ENCODE results near the gene HARS1. TPM values are rescaled to one million over a fixed set of nuclear protein-coding genes. Genes with fewer than 3 reads are reported as not detected.
"Not testable (repeated sequence)": the region's sequence is repeated elsewhere in the genome, so short reads cannot be mapped to it uniquely, and the experiment has no call there.

Gene HARS1
- total RNA-seq, 2 donors from 2014 or later: 48.0 to 52.1 TPM

DNA sequence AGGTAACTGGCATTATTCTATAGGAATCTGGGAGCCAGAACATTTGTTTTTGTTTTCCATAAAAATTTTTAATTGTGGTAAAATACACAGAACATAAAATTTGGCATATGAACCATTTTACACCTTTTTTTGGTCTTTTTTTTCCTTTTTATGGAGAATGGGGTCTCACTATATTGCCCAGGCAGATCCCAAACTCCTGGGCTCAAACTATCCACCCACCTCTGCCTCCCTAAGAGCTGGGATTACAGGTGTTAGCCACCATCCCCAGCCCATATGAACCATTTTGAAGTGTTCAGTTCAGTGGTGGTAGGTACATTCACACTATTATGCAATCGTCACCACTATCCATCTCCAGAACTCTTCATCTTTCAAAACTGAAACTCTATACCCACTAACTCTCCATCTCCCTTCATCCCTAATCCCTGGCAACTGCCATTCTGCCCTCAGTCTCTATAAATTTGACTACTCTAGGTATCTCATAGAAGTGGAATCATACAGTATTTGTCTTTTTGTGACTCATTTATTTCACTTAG, 22.5 kb upstream of the HARS1 start:
- 90 to 95% methylated on average over 1 of the region's 1 CpG for WGBS, 2 experiments (ENCODE audit: insufficient coverage in 1 of 2, insufficient read length in 1 of 2)
- H3K4me1 Mint-ChIP-seq: peaks cover 8% of the 10 kb centered on the region
- no peaks in the 10 kb centered on the region for H3K36me3 Mint-ChIP-seq (ENCODE audit: low read depth)
- Histone ChIP-seq H3K9ac (ENCODE audit: extremely low read depth, low read length, poor library complexity, severe bottlenecking) (no peak overlapping the region), H3K27ac (ENCODE audit: low read depth, low read length) (no peak overlapping the region), H3K4me3 (ENCODE audit: low read length) (no peak overlapping the region), H3K9me3 (ENCODE audit: control insufficient read depth, low read length) (no peaks in the 10 kb centered on the region), H3K27me3 (ENCODE audit: control insufficient read depth, insufficient read depth, low read length, poor library complexity, severe bottlenecking) (no peaks in the 10 kb centered on the region), H3K36me3 (ENCODE audit: control insufficient read depth, insufficient read depth, low read length) (no peaks in the 10 kb centered on the region), H3K4me1 (ENCODE audit: control insufficient read depth, insufficient read depth, low read length) (peaks cover 4% of the 10 kb centered on the region)
- no peak overlapping the region for H3K4me3 Mint-ChIP-seq
- TF ChIP-seq, protein P1, sequence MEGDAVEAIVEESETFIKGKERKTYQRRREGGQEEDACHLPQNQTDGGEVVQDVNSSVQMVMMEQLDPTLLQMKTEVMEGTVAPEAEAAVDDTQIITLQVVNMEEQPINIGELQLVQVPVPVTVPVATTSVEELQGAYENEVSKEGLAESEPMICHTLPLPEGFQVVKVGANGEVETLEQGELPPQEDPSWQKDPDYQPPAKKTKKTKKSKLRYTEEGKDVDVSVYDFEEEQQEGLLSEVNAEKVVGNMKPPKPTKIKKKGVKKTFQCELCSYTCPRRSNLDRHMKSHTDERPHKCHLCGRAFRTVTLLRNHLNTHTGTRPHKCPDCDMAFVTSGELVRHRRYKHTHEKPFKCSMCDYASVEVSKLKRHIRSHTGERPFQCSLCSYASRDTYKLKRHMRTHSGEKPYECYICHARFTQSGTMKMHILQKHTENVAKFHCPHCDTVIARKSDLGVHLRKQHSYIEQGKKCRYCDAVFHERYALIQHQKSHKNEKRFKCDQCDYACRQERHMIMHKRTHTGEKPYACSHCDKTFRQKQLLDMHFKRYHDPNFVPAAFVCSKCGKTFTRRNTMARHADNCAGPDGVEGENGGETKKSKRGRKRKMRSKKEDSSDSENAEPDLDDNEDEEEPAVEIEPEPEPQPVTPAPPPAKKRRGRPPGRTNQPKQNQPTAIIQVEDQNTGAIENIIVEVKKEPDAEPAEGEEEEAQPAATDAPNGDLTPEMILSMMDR (conservative IDR thresholded peaks at IDR 0.05): no peak
- no peaks in the 10 kb centered on the region for H3K9me3 Mint-ChIP-seq
- DNase-seq: no peak
- H3K27me3 Mint-ChIP-seq (ENCODE audit: insufficient read depth): peaks cover 2% of the 10 kb centered on the region
- no peak overlapping the region for H3K27ac Mint-ChIP-seq

DNA sequence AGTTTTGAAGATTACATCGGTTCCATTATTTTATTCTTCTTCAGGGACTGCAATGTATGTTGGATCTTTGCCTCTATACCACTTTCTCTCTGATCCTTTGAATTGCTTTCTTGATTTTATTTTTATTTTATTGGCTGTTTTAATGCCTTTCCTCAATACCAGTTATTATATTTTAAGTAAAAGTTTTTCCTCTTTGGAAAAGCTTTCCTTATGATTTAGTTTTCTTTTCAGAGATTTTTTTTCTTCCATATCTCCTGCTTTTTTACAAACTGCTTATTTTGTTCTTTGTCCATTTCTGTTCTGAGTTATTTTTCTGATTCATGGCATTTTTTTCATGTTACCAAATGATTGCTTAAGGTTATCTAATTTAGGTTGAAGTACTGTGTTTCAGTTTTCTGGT, 20.6 kb upstream of the HARS1 start:
- Mint-ChIP-seq H3K27ac (no peak overlapping the region), H3K27me3 (ENCODE audit: insufficient read depth) (peaks cover 2% of the 10 kb centered on the region), H3K36me3 (ENCODE audit: low read depth) (no peaks in the 10 kb centered on the region), H3K9me3 (no peaks in the 10 kb centered on the region), H3K4me1 (peaks cover 8% of the 10 kb centered on the region), H3K4me3 (peak overlapping the region; percentile 70)
- TF ChIP-seq, protein P1 (conservative IDR thresholded peaks at IDR 0.05): no peak
- Histone ChIP-seq H3K9ac (ENCODE audit: extremely low read depth, low read length, poor library complexity, severe bottlenecking) (no peak overlapping the region), H3K9me3 (ENCODE audit: control insufficient read depth, low read length) (no peaks in the 10 kb centered on the region), H3K27ac (ENCODE audit: low read depth, low read length) (no peak overlapping the region), H3K36me3 (ENCODE audit: control insufficient read depth, insufficient read depth, low read length) (peaks cover 7% of the 10 kb centered on the region), H3K4me3 (ENCODE audit: low read length) (peak overlapping the region; percentile 72), H3K4me1 (ENCODE audit: control insufficient read depth, insufficient read depth, low read length) (no peaks in the 10 kb centered on the region), H3K27me3 (ENCODE audit: control insufficient read depth, insufficient read depth, low read length, poor library complexity, severe bottlenecking) (no peaks in the 10 kb centered on the region)
- WGBS, 2 experiments (ENCODE audit: insufficient coverage in 1 of 2, insufficient read length in 1 of 2): 88% methylated on average over 1 of the region's 1 CpG; no CpG with 5 or more reads in 1 of the 2 experiments
- DNase-seq: no peak

DNA sequence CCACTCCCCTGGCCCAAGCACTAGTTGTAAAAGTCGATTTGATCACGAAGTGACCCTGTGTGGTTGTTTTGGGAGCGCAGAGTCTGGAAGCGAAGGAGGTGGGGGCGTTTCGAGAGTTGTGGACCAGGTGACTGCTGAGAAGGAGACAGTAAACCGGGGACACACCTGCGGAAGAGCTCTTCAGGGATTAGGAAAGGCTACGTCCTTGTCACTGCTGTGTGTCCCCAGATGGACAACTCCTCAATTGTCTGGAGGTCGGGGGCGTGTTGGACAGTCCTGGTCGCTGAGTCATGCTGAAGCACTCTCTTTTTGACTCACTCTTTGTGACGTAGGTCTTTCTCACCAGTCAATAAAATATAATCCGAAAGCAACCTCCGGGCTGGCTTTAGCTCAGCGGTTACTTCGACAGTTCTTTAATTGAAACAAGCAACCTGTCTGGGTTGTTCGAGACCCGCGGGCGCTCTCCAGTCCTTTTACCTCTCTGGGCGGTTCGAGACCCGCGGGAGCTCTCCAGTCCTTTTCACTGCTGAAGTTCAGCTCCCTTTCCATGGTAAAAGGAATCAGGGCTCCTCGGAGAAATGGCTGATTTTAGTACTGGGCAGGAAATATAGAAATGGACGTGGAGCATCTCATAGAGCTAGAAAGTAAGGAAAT, 19.9 kb upstream of the HARS1 start:
- WGBS, 2 experiments (ENCODE audit: insufficient coverage in 1 of 2, insufficient read length in 1 of 2): 5 to 7% methylated on average over 19 to 27 of the region's 27 CpGs
- H3K4me1 ChIP-seq (ENCODE audit: control insufficient read depth, insufficient read depth, low read length): no peaks in the 10 kb centered on the region
- Mint-ChIP-seq H3K9me3 (no peaks in the 10 kb centered on the region), H3K4me1 (peaks cover 8% of the 10 kb centered on the region), H3K36me3 (ENCODE audit: low read depth) (peaks cover 5% of the 10 kb centered on the region), H3K4me3 (peak overlapping the region; percentile 70), H3K27me3 (ENCODE audit: insufficient read depth) (peaks cover 2% of the 10 kb centered on the region), H3K27ac (peak overlapping the region; percentile 88)
- TF ChIP-seq, protein P1 (conservative IDR thresholded peaks at IDR 0.05): no peak
- peak overlapping the region; percentile 79 for H3K27ac ChIP-seq (ENCODE audit: low read depth, low read length)
- H3K4me3 ChIP-seq (ENCODE audit: low read length): peak overlapping the region; percentile 72
- no peaks in the 10 kb centered on the region for H3K27me3 ChIP-seq (ENCODE audit: control insufficient read depth, insufficient read depth, low read length, poor library complexity, severe bottlenecking)
- no peaks in the 10 kb centered on the region for H3K9me3 ChIP-seq (ENCODE audit: control insufficient read depth, low read length)
- peak; percentile 92 for DNase-seq
- peak overlapping the region; percentile 51 for H3K9ac ChIP-seq (ENCODE audit: extremely low read depth, low read length, poor library complexity, severe bottlenecking)
- H3K36me3 ChIP-seq (ENCODE audit: control insufficient read depth, insufficient read depth, low read length): peaks cover 14% of the 10 kb centered on the region

DNA sequence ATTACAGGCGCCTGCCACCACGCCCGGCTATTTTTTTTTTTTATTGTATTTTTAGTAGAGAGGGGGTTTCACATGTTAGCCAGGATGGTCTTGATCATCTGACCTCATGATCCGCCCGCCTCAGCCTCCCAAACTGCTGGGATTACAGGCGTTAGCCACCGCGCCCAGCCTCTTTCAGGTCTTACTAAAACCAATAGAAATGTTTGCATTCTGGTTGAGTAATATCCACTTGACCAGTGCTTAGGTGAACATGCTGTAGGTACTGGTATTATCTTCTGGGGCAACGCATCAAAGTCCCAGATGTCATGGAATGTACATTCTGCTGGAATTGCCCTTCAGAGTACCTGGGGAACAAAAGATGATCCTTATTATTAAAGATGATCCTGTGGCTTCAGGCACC, 17.6 kb upstream of the HARS1 start:
- not testable (repeated sequence) for H3K4me3 ChIP-seq (ENCODE audit: low read length); H3K4me1 Mint-ChIP-seq; H3K27ac ChIP-seq (ENCODE audit: low read depth, low read length); H3K27me3 ChIP-seq (ENCODE audit: control insufficient read depth, insufficient read depth, low read length, poor library complexity, severe bottlenecking); H3K27ac Mint-ChIP-seq; H3K9me3 Mint-ChIP-seq; H3K4me3 Mint-ChIP-seq; H3K9me3 ChIP-seq (ENCODE audit: control insufficient read depth, low read length); H3K9ac ChIP-seq (ENCODE audit: extremely low read depth, low read length, poor library complexity, severe bottlenecking); DNase-seq; H3K4me1 ChIP-seq (ENCODE audit: control insufficient read depth, insufficient read depth, low read length); H3K27me3 Mint-ChIP-seq (ENCODE audit: insufficient read depth)
- WGBS, 2 experiments (ENCODE audit: insufficient coverage in 1 of 2, insufficient read length in 1 of 2): 96 to 97% methylated on average over 6 to 9 of the region's 9 CpGs
- H3K36me3 ChIP-seq (ENCODE audit: control insufficient read depth, insufficient read depth, low read length): peaks cover 37% of the 10 kb centered on the region
- peaks cover 21% of the 10 kb centered on the region for H3K36me3 Mint-ChIP-seq (ENCODE audit: low read depth)

All from endodermal cell (in vitro differentiated cells).